ENCODE data around the gene FABP7.

Gene FABP7

GRCh38 chr6:122755901-122756300 lies 23.6 kb upstream of the FABP7 start:
- DNase-seq (ENCODE audit: low read depth in 2 of 2, low spot score in 1 of 2): no peak

- no peak for DNase-seq (ENCODE audit: low read depth in 2 of 2, low spot score in 1 of 2)
These were observed 20.6 kb upstream of the FABP7 start for GRCh38 chr6:122758927-122759334.

GRCh38 chr6:122760330-122760729 lies 19.2 kb upstream of the FABP7 start:
- DNase-seq (ENCODE audit: low read depth in 2 of 2, low spot score in 1 of 2): no peak

- no peak for DNase-seq (ENCODE audit: low read depth in 2 of 2, low spot score in 1 of 2)
These were observed 13.3 kb upstream of the FABP7 start for GRCh38 chr6:122766256-122766655.

GRCh38 chr6:122770835-122771601 lies 8.5 kb upstream of the FABP7 start:
- DNase-seq (ENCODE audit: low read depth in 2 of 2, low spot score in 1 of 2): no peak

GRCh38 chr6:122772724-122773415 lies 6.6 kb upstream of the FABP7 start:
- DNase-seq (ENCODE audit: low read depth in 2 of 2, low spot score in 1 of 2): no peak

GRCh38 chr6:122775975-122776374 lies 3.5 kb upstream of the FABP7 start:
- DNase-seq (ENCODE audit: low read depth in 2 of 2, low spot score in 1 of 2): no peak

GRCh38 chr6:122778302-122778701 lies 1.2 kb upstream of the FABP7 start:
- DNase-seq (ENCODE audit: low read depth in 2 of 2, low spot score in 1 of 2): no peak

- no peak for DNase-seq (ENCODE audit: low read depth in 2 of 2, low spot score in 1 of 2)
These were observed 393 bp upstream of the FABP7 start for GRCh38 chr6:122778985-122779661.

GRCh38 chr6:122780114-122780513 lies 598 bp downstream of the FABP7 start:
- no peak for DNase-seq (ENCODE audit: low read depth in 2 of 2, low spot score in 1 of 2)

GRCh38 chr6:122781716-122782115 lies 2.2 kb downstream of the FABP7 start:
- no peak for DNase-seq (ENCODE audit: low read depth in 2 of 2, low spot score in 1 of 2)

- DNase-seq (ENCODE audit: low read depth in 2 of 2, low spot score in 1 of 2): no peak
These were observed 3.9 kb downstream of the FABP7 start for GRCh38 chr6:122783401-122783800.

- no peak for DNase-seq (ENCODE audit: low read depth in 2 of 2, low spot score in 1 of 2)
These were observed 6.4 kb downstream of the FABP7 start for GRCh38 chr6:122785891-122786290.

GRCh38 chr6:122787721-122788120 lies 8.2 kb downstream of the FABP7 start:
- DNase-seq (ENCODE audit: low read depth in 2 of 2, low spot score in 1 of 2): no peak

GRCh38 chr6:122788208-122788607 lies 8.7 kb downstream of the FABP7 start:
- no peak for DNase-seq (ENCODE audit: low read depth in 2 of 2, low spot score in 1 of 2)

- DNase-seq (ENCODE audit: low read depth in 2 of 2, low spot score in 1 of 2): no peak
These were observed 9.2 kb downstream of the FABP7 start for GRCh38 chr6:122788663-122789181.

- DNase-seq (ENCODE audit: low read depth in 2 of 2, low spot score in 1 of 2): no peak
These were observed 9.9 kb downstream of the FABP7 start, which contains the start of gene SMPDL3A for GRCh38 chr6:122789182-122790027. TSS of gene SMPDL3A (plus strand) at chr6:122789258. CDS start at chr6:122789347, 89 bp downstream.

- no peak for DNase-seq (ENCODE audit: low read depth in 2 of 2, low spot score in 1 of 2)
These were observed 10.5 kb downstream of the FABP7 start for GRCh38 chr6:122790028-122790422.

GRCh38 chr6:122790423-122791309 lies 11.2 kb downstream of the FABP7 start:
- DNase-seq (ENCODE audit: low read depth in 2 of 2, low spot score in 1 of 2): no peak

- DNase-seq (ENCODE audit: low read depth in 2 of 2, low spot score in 1 of 2): no peak
These were observed 11.8 kb downstream of the FABP7 start for GRCh38 chr6:122791310-122791679.

All from stimulated activated CD8-positive, alpha-beta memory T cell treated with anti-CD3 and anti-CD28 coated beads, Interleukin-4, amount 100 ng/mL, for 1 hour (primary cell).